A549 (cell line): ENCODE results near the gene GCNT2. TPM values are rescaled to one million over a fixed set of nuclear protein-coding genes. Genes with fewer than 3 reads are reported as not detected.

Source experiments
- ATAC-seq, 2 experiments: fragments of 200-7000 bp in 1 of 2; fragments of >200 bp in 1 of 2; cut with Nextera tagmentation in 1 of 2; cut with Tn5 transposase in 1 of 2; 3 replicates each; pipeline versions ENCODE4 v1.8.0 to v1.9.1; 2018 to 2020; ENCODE audit warnings: mild to moderate bottlenecking in 1 of 2, moderate library complexity in 1 of 2
- CTCF ChIA-PET: fragments of 300-600 bp; sonication (Branson Sonifier 250); formaldehyde crosslinking; extraction: SDS; loops from one replicate; lab custom pipeline; 2021; ENCODE audit warnings: antibody characterized with exemption, inconsistent platforms; lab: Yijun Ruan, JAX
- POLR2A ChIA-PET: fragments of 350-600 bp; formaldehyde crosslinking; extraction: SDS; loops from one replicate; lab custom pipeline; 2021; ENCODE audit warnings: antibody characterized with exemption, inconsistent platforms; lab: Yijun Ruan, JAX
- DNase-seq, 2 experiments: peaks; one replicate each; pipeline versions ENCODE4 v3.0.0 to v3.0.0-alpha.2; 2011 to 2016; ENCODE audit warnings: low read depth in 1 of 2, low spot score in 1 of 2
- FAIRE-seq: peaks from 2 replicates; lab custom pipeline; 2011; peaks lifted over from hg19 to GRCh38; lab: Jason Lieb, UNC
- H3K27ac ChIP-seq, 2 experiments: fragments of >200 bp; sonication (Bioruptor Twin); formaldehyde crosslinking; 3 replicates each; pipeline ENCODE4 v1.5.1; 2016 to 2017
- H3K4me1 ChIP-seq: fragments of >200 bp; sonication (Bioruptor Twin); formaldehyde crosslinking; 3 replicates; pipeline ENCODE4 v1.6.1; 2016
- H3K4me2 ChIP-seq: fragments of >200 bp; sonication (Bioruptor Twin); formaldehyde crosslinking; 3 replicates; pipeline ENCODE4 v1.6.1; 2016
- H3K4me3 ChIP-seq: fragments of >200 bp; sonication (Bioruptor Twin); formaldehyde crosslinking; 3 replicates; pipeline ENCODE4 v1.5.1; 2016
- H3K9me3 ChIP-seq: fragments of >200 bp; sonication (Bioruptor Twin); formaldehyde crosslinking; 3 replicates; pipeline ENCODE4 v1.6.1; 2016
- ATOH8 ChIP-seq: fragments of 250-450 bp; sonication (Bioruptor Pico); IDR thresholded peaks from 2 replicates; pipeline ENCODE4 v1.5.0; 2020; ENCODE audit warnings: low read depth, mild to moderate bottlenecking, moderate library complexity
- BHLHE40 ChIP-seq: IDR thresholded peaks from 2 replicates; pipeline ENCODE4 v1.6.1; 2012; ENCODE audit warnings: low read depth, low read length, inconsistent platforms
- CEBPB ChIP-seq, 2 experiments: fragments of >200 bp in 1 of 2; sonication (Bioruptor Twin) in 1 of 2; formaldehyde crosslinking in 1 of 2; IDR thresholded peaks; 2 replicates each; pipeline ENCODE4 v1.6.1; 2012 to 2016
- CTCF ChIP-seq: fragments of >200 bp; sonication (Bioruptor Twin); formaldehyde crosslinking; IDR thresholded peaks from 3 replicates; pipeline ENCODE4 v1.5.1; 2016
- EHMT2 ChIP-seq: fragments of 200-600 bp; sonication (generic); IDR thresholded peaks from 2 replicates; pipeline ENCODE4 v1.6.1; 2016; ENCODE audit warnings: antibody characterized with exemption, low read depth, mild to moderate bottlenecking, moderate library complexity
- ESRRA ChIP-seq: fragments of 150-350 bp; IDR thresholded peaks from 2 replicates; pipeline ENCODE4 v1.6.1; 2014; ENCODE audit warnings: mild to moderate bottlenecking, low read length, borderline replicate concordance
- HMGXB4 ChIP-seq: fragments of 250-450 bp; sonication (Bioruptor Pico); IDR thresholded peaks from 2 replicates; pipeline ENCODE4 v1.5.0; 2021; ENCODE audit warnings: mild to moderate bottlenecking, moderate library complexity, borderline replicate concordance
- HOXA7 ChIP-seq: fragments of 250-450 bp; sonication (Bioruptor Pico); IDR thresholded peaks from 2 replicates; pipeline ENCODE4 v1.5.0; 2020; ENCODE audit warnings: mild to moderate bottlenecking, moderate library complexity
- JUNB ChIP-seq: fragments of >200 bp; sonication (Bioruptor Twin); formaldehyde crosslinking; IDR thresholded peaks from 2 replicates; pipeline ENCODE4 v1.6.1; 2016
- KDM1A ChIP-seq: fragments of 200-600 bp; sonication (generic); IDR thresholded peaks from 2 replicates; pipeline ENCODE4 v1.6.1; 2016; ENCODE audit warnings: low read depth, mild to moderate bottlenecking
- MAFK ChIP-seq: fragments of 450-650 bp; IDR thresholded peaks from 2 replicates; pipeline ENCODE4 v1.6.1; 2014; ENCODE audit not compliant: partially characterized antibody
- MAZ ChIP-seq: fragments of 150-350 bp; IDR thresholded peaks from 2 replicates; pipeline ENCODE4 v1.6.1; 2014; ENCODE audit warnings: antibody characterized with exemption, low read depth, low read length, borderline replicate concordance
- MYC ChIP-seq: IDR thresholded peaks from 2 replicates; pipeline ENCODE4 v1.6.1; 2012; ENCODE audit warnings: mild to moderate bottlenecking, inconsistent platforms, low read length, improper control_type of control experiment, borderline replicate concordance
- NFE2L2 ChIP-seq: fragments of 150-350 bp; conservative IDR thresholded peaks from 2 replicates; pipeline ENCODE4 v1.6.1; 2014; ENCODE audit warnings: low read length
- NPAS2 ChIP-seq: fragments of 250-450 bp; sonication (Bioruptor Pico); IDR thresholded peaks from 2 replicates; pipeline ENCODE4 v1.8.0; 2022; ENCODE audit warnings: mild to moderate bottlenecking, moderate library complexity, borderline replicate concordance
- NR3C1 ChIP-seq: fragments of >200 bp; sonication (Bioruptor Twin); formaldehyde crosslinking; IDR thresholded peaks from 3 replicates; pipeline ENCODE4 v1.6.1; 2017
- POLR2A ChIP-seq: IDR thresholded peaks from 2 replicates; pipeline ENCODE4 v1.6.1; 2012; ENCODE audit warnings: mild to moderate bottlenecking, low read length
- RAD21 ChIP-seq, 2 experiments: fragments of >200 bp in 1 of 2; sonication (Bioruptor Twin) in 1 of 2; formaldehyde crosslinking in 1 of 2; IDR thresholded peaks in 1 of 2; conservative IDR thresholded peaks in 1 of 2; 2 replicates in 1 of 2; 3 replicates in 1 of 2; pipeline ENCODE4 v1.6.1; 2012 to 2018; ENCODE audit warnings: inconsistent platforms in 1 of 2
- RARB ChIP-seq: fragments of 250-450 bp; sonication (Bioruptor Pico); IDR thresholded peaks from 2 replicates; pipeline ENCODE4 v1.8.0; 2021; ENCODE audit warnings: mild to moderate bottlenecking, moderate library complexity
- REST ChIP-seq: fragments of 200-600 bp; sonication (generic); IDR thresholded peaks from 2 replicates; pipeline ENCODE4 v1.6.1; 2016; ENCODE audit warnings: antibody characterized with exemption, mild to moderate bottlenecking, moderate library complexity
- RNF2 ChIP-seq: fragments of 200-600 bp; sonication (generic); IDR thresholded peaks from 2 replicates; pipeline ENCODE4 v1.6.1; 2016; ENCODE audit warnings: low read depth, mild to moderate bottlenecking, antibody characterized with exemption, moderate library complexity, borderline replicate concordance
- SMC3 ChIP-seq: fragments of >200 bp; sonication (Bioruptor Twin); formaldehyde crosslinking; IDR thresholded peaks from 3 replicates; pipeline ENCODE4 v1.6.1; 2018; ENCODE audit warnings: inconsistent platforms
- ZC3H11A ChIP-seq: fragments of 450-650 bp; IDR thresholded peaks from 2 replicates; pipeline ENCODE4 v1.6.1; 2014; ENCODE audit warnings: antibody characterized with exemption, mild to moderate bottlenecking
- ZFP36 ChIP-seq: fragments of 450-650 bp; IDR thresholded peaks from 2 replicates; pipeline ENCODE4 v1.6.1; 2014; ENCODE audit warnings: borderline replicate concordance; ENCODE audit not compliant: partially characterized antibody
- ZSCAN20 ChIP-seq: fragments of 250-450 bp; sonication (Bioruptor Pico); IDR thresholded peaks from 2 replicates; pipeline ENCODE4 v1.8.0; 2022; ENCODE audit warnings: mild to moderate bottlenecking, moderate library complexity
- WGBS: methylation state at CpG from one replicate; pipeline ENCODE4 v1.1.6; 2017; ENCODE audit errors: missing lambda C conversion rate; 5-methylcytosine and 5-hydroxymethylcytosine counted together
- polyA plus RNA-seq, 4 experiments: library from polyadenylated mRNA; depleted of rRNA in 3 of 4; stranded (reverse); fragments of >200 nt; fragmentation: RNase III in 1 of 4; extraction: RNeasy Plus Mini Kit Qiagen cat#74134 plus additional on column Dnase treatment in 1 of 4; gene quantifications; 2 replicates in 3 of 4; 3 replicates in 1 of 4; pipeline ENCODE4 v1.2.3, GENCODE V29; 2011 to 2017

GCNT2 gene
- polyA plus RNA-seq, 2 of the 4 experiments (the other 2 are of a cell fraction) = 19.4 to 24.3 TPM

GRCh38 chr6:10576226-10576625, 55.1 kb downstream of the GCNT2 start:
- ATAC-seq (no peak), FAIRE-seq (no peak), DNase-seq (no peak)
- no peaks in the 10 kb centered on the region for H3K4me1 ChIP-seq
- no peak overlapping the region for H3K27ac ChIP-seq
- no peaks in the 10 kb centered on the region for H3K9me3 ChIP-seq
- H3K4me3 ChIP-seq = no peak overlapping the region
- 98% methylated on average over 4 of the region's 4 CpGs for WGBS
- TF ChIP-seq ZSCAN20 (no peak), CTCF (no peak), HMGXB4 (CRISPR knock-in tag) (no peak), ESRRA (no peak), NR3C1 (no peak), MAFK (no peak), NFE2L2 (no peak), ZC3H11A (no peak), SMC3 (no peak), KDM1A (no peak), HOXA7 (CRISPR knock-in tag) (no peak), REST (no peak), CEBPB (IDR thresholded peaks at IDR 0.05) (no peak), MYC (no peak), MAZ (no peak), JUNB (no peak)
- ChIA-PET CTCF (no interaction called here), POLR2A (no interaction called here)
- no peak overlapping the region for H3K4me2 ChIP-seq

- CTCF ChIA-PET = no interaction called here
- no peak for FAIRE-seq
- no peak for ATAC-seq
Observed at GRCh38 chr6:10577112-10577511, 56.0 kb downstream of the GCNT2 start.

GRCh38 chr6:10578723-10579122, 57.6 kb downstream of the GCNT2 start:
- CTCF ChIA-PET = no interaction called here
- H3K4me3 ChIP-seq = no peak overlapping the region
- no peak for TF ChIP-seq ZFP36
- TF ChIP-seq EHMT2 = no peak
- no peak for TF ChIP-seq NPAS2
- TF ChIP-seq BHLHE40 = no peak
- TF ChIP-seq ZSCAN20 = no peak
- TF ChIP-seq REST = no peak
- no peak for TF ChIP-seq ATOH8 (CRISPR knock-in tag)
- TF ChIP-seq MYC = no peak

More at GRCh38 chr6:10577112-10577511, 56.0 kb downstream of the GCNT2 start:
- Histone ChIP-seq H3K4me1 (no peaks in the 10 kb centered on the region), H3K4me2 (no peak overlapping the region), H3K9me3 (no peaks in the 10 kb centered on the region), H3K4me3 (no peak overlapping the region), H3K27ac (no peak overlapping the region)
- no peak for DNase-seq
- POLR2A ChIA-PET = no interaction called here
- TF ChIP-seq POLR2A = no peak
- TF ChIP-seq RNF2 = no peak
- no peak for TF ChIP-seq RAD21 (conservative IDR thresholded peaks at IDR 0.05 in 1 of 2, IDR thresholded peaks at IDR 0.05 in 1 of 2)
- no peak for TF ChIP-seq RARB (CRISPR knock-in tag)
- TF ChIP-seq ZSCAN20 = no peak
- WGBS = 98% methylated on average over 8 of the region's 8 CpGs

More at GRCh38 chr6:10578723-10579122, 57.6 kb downstream of the GCNT2 start:
- FAIRE-seq (no peak), DNase-seq (no peak), ATAC-seq (no peak)
- POLR2A ChIA-PET = no interaction called here
- Histone ChIP-seq H3K4me2 (no peak overlapping the region), H3K4me1 (no peaks in the 10 kb centered on the region), H3K9me3 (no peaks in the 10 kb centered on the region), H3K27ac (no peak overlapping the region)
- WGBS = 96% methylated on average over 5 of the region's 5 CpGs
